ENCODE results near the gene DACH1. TPM values are rescaled to one million over a fixed set of nuclear protein-coding genes. Genes with fewer than 3 reads are reported as not detected.

DACH1 gene
- total and polyA plus RNA-seq, 2 donors (not counting 1 experiment from before 2014, with no cell fraction given), result 0.02 to 0.33 TPM

DNA sequence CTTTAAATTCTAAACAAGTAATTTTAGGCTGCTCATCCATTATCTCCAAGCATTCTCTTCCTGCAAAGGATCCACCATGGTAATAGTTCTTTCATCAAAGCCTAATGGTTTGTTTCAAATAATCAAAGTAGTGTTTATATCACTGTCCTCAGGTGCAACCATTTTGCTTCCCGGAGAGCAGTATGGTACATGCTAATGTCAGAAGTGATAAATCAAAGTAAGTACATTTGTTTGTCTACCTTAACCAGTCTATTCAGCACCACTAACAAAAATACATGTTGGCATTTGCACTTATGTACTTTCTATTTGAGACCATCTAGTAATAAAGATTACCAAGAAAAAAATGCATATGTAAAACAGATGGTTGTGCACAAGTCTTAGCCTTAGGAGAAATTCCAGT, 37.5 kb downstream of the DACH1 start:
- no peaks in the 10 kb centered on the region for H3K36me3 ChIP-seq (ENCODE audit: control insufficient read depth, insufficient read depth, low read length)
- H2AFZ ChIP-seq (ENCODE audit: low read length), result no peak overlapping the region
- H3K4me2 ChIP-seq (ENCODE audit: extremely low read depth, insufficient read depth, low read length), result no peak overlapping the region
- H3K4me1 ChIP-seq (ENCODE audit: control insufficient read depth, extremely low read depth, insufficient read depth, low read length), result no peaks in the 10 kb centered on the region
- TF ChIP-seq, protein P1, sequence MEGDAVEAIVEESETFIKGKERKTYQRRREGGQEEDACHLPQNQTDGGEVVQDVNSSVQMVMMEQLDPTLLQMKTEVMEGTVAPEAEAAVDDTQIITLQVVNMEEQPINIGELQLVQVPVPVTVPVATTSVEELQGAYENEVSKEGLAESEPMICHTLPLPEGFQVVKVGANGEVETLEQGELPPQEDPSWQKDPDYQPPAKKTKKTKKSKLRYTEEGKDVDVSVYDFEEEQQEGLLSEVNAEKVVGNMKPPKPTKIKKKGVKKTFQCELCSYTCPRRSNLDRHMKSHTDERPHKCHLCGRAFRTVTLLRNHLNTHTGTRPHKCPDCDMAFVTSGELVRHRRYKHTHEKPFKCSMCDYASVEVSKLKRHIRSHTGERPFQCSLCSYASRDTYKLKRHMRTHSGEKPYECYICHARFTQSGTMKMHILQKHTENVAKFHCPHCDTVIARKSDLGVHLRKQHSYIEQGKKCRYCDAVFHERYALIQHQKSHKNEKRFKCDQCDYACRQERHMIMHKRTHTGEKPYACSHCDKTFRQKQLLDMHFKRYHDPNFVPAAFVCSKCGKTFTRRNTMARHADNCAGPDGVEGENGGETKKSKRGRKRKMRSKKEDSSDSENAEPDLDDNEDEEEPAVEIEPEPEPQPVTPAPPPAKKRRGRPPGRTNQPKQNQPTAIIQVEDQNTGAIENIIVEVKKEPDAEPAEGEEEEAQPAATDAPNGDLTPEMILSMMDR (conservative IDR thresholded peaks at IDR 0.05 in 1 of 2, IDR thresholded peaks at IDR 0.05 in 1 of 2; ENCODE audit: low read depth in 1 of 2, low read length in 2 of 2), result no peak
- no peak overlapping the region for H3K9ac ChIP-seq (ENCODE audit: insufficient read depth, low read length)
- no peak overlapping the region for H3K27ac ChIP-seq (ENCODE audit: insufficient read depth, low read length)
- no peaks in the 10 kb centered on the region for H3K9me3 ChIP-seq (ENCODE audit: control insufficient read depth, insufficient read depth, low read depth, low read length)
- no peaks in the 10 kb centered on the region for H3K27me3 ChIP-seq (ENCODE audit: control insufficient read depth, insufficient read depth, low read length)
- no peak overlapping the region for H3K4me3 ChIP-seq (replicated peaks in 1 of 4; ENCODE audit: control extremely low read depth in 1 of 4, insufficient read depth in 1 of 4, low read depth in 3 of 4, low read length in 4 of 4)
- DNase-seq (ENCODE audit: low read depth in 2 of 2), result no peak
- H4K20me1 ChIP-seq (ENCODE audit: control insufficient read depth, extremely low read depth, insufficient read depth, low read length), result no peaks in the 10 kb centered on the region
- H3K79me2 ChIP-seq (ENCODE audit: control insufficient read depth, insufficient read depth, low read length), result no peaks in the 10 kb centered on the region

DNA sequence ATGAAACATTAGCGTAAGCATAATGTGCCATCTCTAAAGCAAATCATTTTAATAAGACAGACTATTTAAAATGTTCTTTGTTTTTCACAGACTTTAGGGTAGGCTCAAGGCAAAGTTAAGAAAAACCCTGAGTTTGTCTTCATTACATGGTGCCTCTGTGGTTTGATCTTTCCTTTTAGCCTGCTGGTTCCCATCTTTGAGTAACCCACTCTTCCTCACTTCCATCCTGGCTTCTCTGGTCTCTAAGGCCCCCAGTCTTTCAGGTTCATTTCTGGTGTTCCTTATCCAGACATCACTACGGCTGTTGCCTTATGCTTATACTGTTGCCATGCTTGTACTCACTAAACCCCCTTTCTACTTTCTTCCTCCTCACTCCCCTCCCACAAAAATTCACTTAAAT, 38.4 kb downstream of the DACH1 start:
- Histone ChIP-seq H3K9ac (ENCODE audit: insufficient read depth, low read length) (no peak overlapping the region), H3K4me2 (ENCODE audit: extremely low read depth, insufficient read depth, low read length) (no peak overlapping the region), H3K79me2 (ENCODE audit: control insufficient read depth, insufficient read depth, low read length) (no peaks in the 10 kb centered on the region), H3K4me3 (replicated peaks in 1 of 4; ENCODE audit: control extremely low read depth in 1 of 4, insufficient read depth in 1 of 4, low read depth in 3 of 4, low read length in 4 of 4) (no peak overlapping the region), H3K27me3 (ENCODE audit: control insufficient read depth, insufficient read depth, low read length) (no peaks in the 10 kb centered on the region), H2AFZ (ENCODE audit: low read length) (no peak overlapping the region), H4K20me1 (ENCODE audit: control insufficient read depth, extremely low read depth, insufficient read depth, low read length) (no peaks in the 10 kb centered on the region), H3K36me3 (ENCODE audit: control insufficient read depth, insufficient read depth, low read length) (no peaks in the 10 kb centered on the region), H3K4me1 (ENCODE audit: control insufficient read depth, extremely low read depth, insufficient read depth, low read length) (no peaks in the 10 kb centered on the region), H3K9me3 (ENCODE audit: control insufficient read depth, insufficient read depth, low read depth, low read length) (no peaks in the 10 kb centered on the region), H3K27ac (ENCODE audit: insufficient read depth, low read length) (no peak overlapping the region)
- DNase-seq (ENCODE audit: low read depth in 2 of 2), result no peak
- TF ChIP-seq EZH2 (IDR thresholded peaks at IDR 0.05; ENCODE audit: low read length, missing control alignments), result no peak
- TF ChIP-seq, protein P1 (conservative IDR thresholded peaks at IDR 0.05 in 1 of 2, IDR thresholded peaks at IDR 0.05 in 1 of 2; ENCODE audit: low read depth in 1 of 2, low read length in 2 of 2), result no peak

DNA sequence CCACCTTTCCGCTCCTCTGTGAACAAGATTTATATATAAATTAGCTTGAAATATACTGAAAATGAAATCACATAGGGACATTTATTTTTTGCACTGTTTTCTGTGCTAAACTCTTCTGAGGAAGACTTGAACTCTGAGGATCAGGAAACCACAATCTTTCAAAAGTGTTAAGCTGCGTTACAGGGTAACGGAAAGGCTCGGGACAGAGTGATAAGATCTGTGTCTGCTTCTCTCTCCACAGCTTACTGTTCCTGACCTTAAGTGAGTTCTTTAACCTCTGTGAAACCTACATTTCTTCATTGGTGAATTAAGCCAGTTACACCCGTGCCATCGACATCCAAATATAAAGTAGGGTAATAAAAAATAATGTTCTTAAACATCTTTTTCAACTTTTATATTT, 38.9 kb downstream of the DACH1 start:
- Histone ChIP-seq H3K4me3 (replicated peaks in 1 of 4; ENCODE audit: control extremely low read depth in 1 of 4, insufficient read depth in 1 of 4, low read depth in 3 of 4, low read length in 4 of 4) (no peak overlapping the region), H4K20me1 (ENCODE audit: control insufficient read depth, extremely low read depth, insufficient read depth, low read length) (no peaks in the 10 kb centered on the region), H3K27me3 (ENCODE audit: control insufficient read depth, insufficient read depth, low read length) (no peaks in the 10 kb centered on the region), H3K36me3 (ENCODE audit: control insufficient read depth, insufficient read depth, low read length) (no peaks in the 10 kb centered on the region), H3K4me2 (ENCODE audit: extremely low read depth, insufficient read depth, low read length) (no peak overlapping the region), H3K9ac (ENCODE audit: insufficient read depth, low read length) (no peak overlapping the region), H3K4me1 (ENCODE audit: control insufficient read depth, extremely low read depth, insufficient read depth, low read length) (no peaks in the 10 kb centered on the region), H3K79me2 (ENCODE audit: control insufficient read depth, insufficient read depth, low read length) (no peaks in the 10 kb centered on the region), H2AFZ (ENCODE audit: low read length) (no peak overlapping the region), H3K27ac (ENCODE audit: insufficient read depth, low read length) (no peak overlapping the region), H3K9me3 (ENCODE audit: control insufficient read depth, insufficient read depth, low read depth, low read length) (no peaks in the 10 kb centered on the region)
- no peak for DNase-seq (ENCODE audit: low read depth in 2 of 2)
- no peak for TF ChIP-seq EZH2 (IDR thresholded peaks at IDR 0.05; ENCODE audit: low read length, missing control alignments)
- TF ChIP-seq, protein P1 (conservative IDR thresholded peaks at IDR 0.05 in 1 of 2, IDR thresholded peaks at IDR 0.05 in 1 of 2; ENCODE audit: low read depth in 1 of 2, low read length in 2 of 2), result no peak

Measured in fibroblast of lung (primary cell).